ENCODE data around the gene MBP.

Gene MBP

GRCh38 chr18:77151033-77151771 lies 18.6 kb upstream of the MBP start:
- DNase-seq, result no peak

- no peak for DNase-seq
These were observed 18.0 kb upstream of the MBP start for GRCh38 chr18:77150588-77150987.

- no peak for DNase-seq
These were observed 15.7 kb upstream of the MBP start for GRCh38 chr18:77148289-77148688.

GRCh38 chr18:77147418-77147852 lies 14.9 kb upstream of the MBP start:
- DNase-seq, result peak; percentile 49

GRCh38 chr18:77146249-77147080 lies 13.9 kb upstream of the MBP start:
- no peak for DNase-seq

- no peak for DNase-seq
These were observed 12.8 kb upstream of the MBP start for GRCh38 chr18:77145364-77145901.

- no peak for DNase-seq
These were observed 12.0 kb upstream of the MBP start for GRCh38 chr18:77144451-77145118.

GRCh38 chr18:77144046-77144445 lies 11.5 kb upstream of the MBP start:
- no peak for DNase-seq

GRCh38 chr18:77143196-77143595 lies 10.6 kb upstream of the MBP start:
- DNase-seq, result no peak

- no peak for DNase-seq
These were observed 9.0 kb upstream of the MBP start for GRCh38 chr18:77141401-77142118.

GRCh38 chr18:77140439-77141109 lies 8.0 kb upstream of the MBP start:
- no peak for DNase-seq

GRCh38 chr18:77140030-77140429 lies 7.4 kb upstream of the MBP start:
- DNase-seq, result no peak

- DNase-seq, result no peak
These were observed 7.0 kb upstream of the MBP start for GRCh38 chr18:77139619-77140018.

- no peak for DNase-seq
These were observed 5.7 kb upstream of the MBP start for GRCh38 chr18:77138270-77138669.

GRCh38 chr18:77137851-77138250 lies 5.3 kb upstream of the MBP start:
- no peak for DNase-seq

GRCh38 chr18:77136871-77137665 lies 4.5 kb upstream of the MBP start:
- DNase-seq, result no peak

- no peak for DNase-seq
These were observed 3.6 kb upstream of the MBP start for GRCh38 chr18:77136076-77136718.

GRCh38 chr18:77135339-77136075 lies 2.9 kb upstream of the MBP start:
- DNase-seq, result no peak

GRCh38 chr18:77134611-77135010 lies 2.0 kb upstream of the MBP start:
- DNase-seq, result no peak

Data from fibroblast of skin of back (primary cell).